Fibroblast of mammary gland (primary cell): Measurements from ENCODE around the gene ARFGEF3.
A peak's percentile ranks its signal among the peaks of the same experiment; 100 is the strongest.

Experiments
- DNase-seq: peaks from one replicate; pipeline ENCODE4 v3.0.0-alpha.2; 2010; ENCODE audit warnings: low read depth
- H3K4me3 ChIP-seq: 2 replicates; pipeline ENCODE4 v1.5.1; 2011; ENCODE audit warnings: low read depth, mild to moderate bottlenecking, low read length, moderate library complexity; ENCODE audit not compliant: control insufficient read depth
- TF ChIP-seq, protein P1 (sequence below): conservative IDR thresholded peaks from 2 replicates; pipeline ENCODE4 v1.5.1; 2011; ENCODE audit warnings: low read depth, low read length, inconsistent platforms; ENCODE audit not compliant: control insufficient read depth, insufficient read depth

ARFGEF3 gene

GRCh38 chr6:138302554-138302953, 140.8 kb downstream of the ARFGEF3 start:
- DNase-seq = no peak
- TF ChIP-seq, protein P1, sequence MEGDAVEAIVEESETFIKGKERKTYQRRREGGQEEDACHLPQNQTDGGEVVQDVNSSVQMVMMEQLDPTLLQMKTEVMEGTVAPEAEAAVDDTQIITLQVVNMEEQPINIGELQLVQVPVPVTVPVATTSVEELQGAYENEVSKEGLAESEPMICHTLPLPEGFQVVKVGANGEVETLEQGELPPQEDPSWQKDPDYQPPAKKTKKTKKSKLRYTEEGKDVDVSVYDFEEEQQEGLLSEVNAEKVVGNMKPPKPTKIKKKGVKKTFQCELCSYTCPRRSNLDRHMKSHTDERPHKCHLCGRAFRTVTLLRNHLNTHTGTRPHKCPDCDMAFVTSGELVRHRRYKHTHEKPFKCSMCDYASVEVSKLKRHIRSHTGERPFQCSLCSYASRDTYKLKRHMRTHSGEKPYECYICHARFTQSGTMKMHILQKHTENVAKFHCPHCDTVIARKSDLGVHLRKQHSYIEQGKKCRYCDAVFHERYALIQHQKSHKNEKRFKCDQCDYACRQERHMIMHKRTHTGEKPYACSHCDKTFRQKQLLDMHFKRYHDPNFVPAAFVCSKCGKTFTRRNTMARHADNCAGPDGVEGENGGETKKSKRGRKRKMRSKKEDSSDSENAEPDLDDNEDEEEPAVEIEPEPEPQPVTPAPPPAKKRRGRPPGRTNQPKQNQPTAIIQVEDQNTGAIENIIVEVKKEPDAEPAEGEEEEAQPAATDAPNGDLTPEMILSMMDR = no peak
- no peak overlapping the region for H3K4me3 ChIP-seq

DNA sequence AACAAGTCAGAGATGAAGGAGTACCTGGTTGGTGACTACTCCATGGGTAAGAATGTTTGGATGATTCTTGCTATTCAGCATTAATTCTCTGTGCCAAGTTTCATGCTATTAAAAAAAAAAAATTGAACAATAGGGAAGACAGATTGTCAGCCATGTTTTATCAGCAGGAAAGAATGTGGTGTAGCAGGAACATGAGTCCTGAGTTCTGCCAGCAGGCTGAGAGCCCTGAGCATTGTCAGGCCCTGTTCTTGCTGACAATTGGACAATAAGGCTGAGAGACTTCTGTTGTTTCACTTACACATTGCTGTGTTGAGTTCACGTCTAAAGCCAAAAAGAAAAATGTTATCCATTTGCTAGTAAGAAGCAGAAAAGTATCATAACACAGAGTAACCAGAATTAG, 145.6 kb downstream of the ARFGEF3 start:
- H3K4me3 ChIP-seq = no peak overlapping the region
- no peak for DNase-seq
- TF ChIP-seq, protein P1 = no peak

DNA sequence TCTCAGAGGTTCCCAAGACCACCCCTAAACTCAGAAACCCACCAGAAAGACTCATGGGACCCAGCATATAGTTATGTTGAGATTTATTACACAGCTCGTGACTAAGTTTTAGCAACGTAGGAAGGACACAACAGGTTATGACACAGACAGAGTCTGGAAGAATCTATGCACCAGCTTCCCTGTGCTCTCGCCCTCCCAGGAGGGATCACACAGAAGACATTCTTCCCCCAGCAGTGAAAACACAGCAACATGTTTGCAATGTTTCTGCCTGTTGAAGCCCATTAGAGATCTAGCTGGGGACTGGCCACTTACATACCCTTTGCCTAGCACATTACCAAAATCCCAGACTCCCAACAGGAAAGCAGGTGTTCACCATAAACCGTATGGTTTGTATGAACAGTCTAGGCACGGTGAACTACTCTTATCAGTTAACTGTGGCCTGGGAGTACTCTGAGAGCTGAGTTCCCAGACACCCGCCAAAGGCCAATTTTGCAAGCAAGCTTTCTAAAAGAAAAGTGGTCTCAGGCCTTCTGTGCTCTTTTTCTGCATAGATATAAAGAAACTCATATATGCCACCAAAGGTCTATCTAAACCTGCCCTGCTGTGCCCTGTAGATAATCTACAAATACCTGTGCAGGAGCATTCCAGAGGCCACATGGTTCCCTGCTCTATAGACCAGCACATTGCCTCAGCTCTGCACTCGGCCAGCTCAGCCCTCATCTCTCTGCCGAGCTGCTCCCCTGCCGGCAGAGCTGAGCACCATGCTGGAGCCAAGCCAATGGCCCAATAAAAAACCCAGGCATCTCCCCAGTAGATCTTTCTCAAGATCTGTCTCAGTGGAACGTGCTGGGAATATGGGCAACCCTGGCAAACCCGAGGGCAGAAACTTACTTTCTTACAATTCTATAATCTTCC, 146.3 kb downstream of the ARFGEF3 start:
- TF ChIP-seq, protein P1 = peak; percentile 37
- peak; percentile 36 for DNase-seq

DNA sequence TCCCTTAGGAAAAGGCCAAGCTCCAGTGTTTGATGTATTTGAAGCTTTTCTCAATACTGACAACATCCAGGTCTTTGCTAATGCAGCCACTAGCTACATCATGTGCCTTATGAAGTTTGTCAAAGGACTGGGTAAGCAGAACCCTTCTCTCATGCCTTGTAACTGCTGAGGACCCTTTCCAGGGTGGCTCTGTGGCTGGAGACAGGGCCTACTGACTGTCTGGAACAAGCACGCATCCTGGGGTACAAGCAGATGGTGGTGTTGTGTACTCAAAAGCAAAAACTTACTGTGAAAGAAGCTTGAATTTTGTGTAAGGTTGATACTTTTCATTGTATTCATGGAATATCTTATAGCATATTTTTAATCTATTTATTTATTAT, 147.0 kb downstream of the ARFGEF3 start:
- H3K4me3 ChIP-seq = no peak overlapping the region
- no peak for DNase-seq
- TF ChIP-seq, protein P1 = no peak

More for the DNA sequence above, 146.3 kb downstream of the ARFGEF3 start:
- H3K4me3 ChIP-seq = no peak overlapping the region

DNA sequence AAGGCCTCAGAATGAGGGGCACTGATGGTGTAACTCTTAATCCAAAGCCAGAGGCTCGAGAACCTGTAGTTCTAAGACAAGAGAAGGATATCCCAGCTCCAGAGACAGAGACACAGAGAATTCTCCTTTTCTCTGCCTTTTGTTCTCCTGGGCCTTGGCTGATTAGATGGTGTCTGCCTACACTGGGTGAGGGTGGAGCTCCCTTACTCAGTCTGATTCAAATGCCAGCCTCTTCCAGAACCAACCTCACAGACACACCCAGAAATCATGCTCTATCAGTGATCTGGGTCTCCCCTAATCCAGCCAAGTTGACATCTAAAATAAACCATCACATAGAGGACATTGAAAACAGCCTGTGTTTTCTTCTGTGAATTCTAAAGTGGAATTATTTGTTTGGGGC, 148.0 kb downstream of the ARFGEF3 start:
- TF ChIP-seq, protein P1 = no peak
- H3K4me3 ChIP-seq = no peak overlapping the region
- DNase-seq = no peak

- peak; percentile 11 for DNase-seq
- TF ChIP-seq, protein P1 = no peak
- no peak overlapping the region for H3K4me3 ChIP-seq
Observed at GRCh38 chr6:138310294-138310693, 148.6 kb downstream of the ARFGEF3 start.
